HL-60 (cell line): ENCODE data around the gene PIK3R4.

Experiments used
- DNase-seq, 2 experiments: peaks; one replicate each; pipeline ENCODE4 v3.0.0-alpha.2; 2010 to 2020; ENCODE audit warnings: low read depth in 1 of 2, low spot score in 1 of 2
- H3K27ac ChIP-seq: fragments of 250-450 bp; sonication (Bioruptor Pico); replicated peaks from 2 replicates; pipeline ENCODE4 v1.5.1; 2020; ENCODE audit warnings: mild to moderate bottlenecking, moderate library complexity
- H3K27me3 ChIP-seq: fragments of 250-450 bp; sonication (Bioruptor Pico); 2 replicates; pipeline ENCODE4 v1.5.1; 2021; ENCODE audit warnings: mild to moderate bottlenecking, moderate library complexity; ENCODE audit not compliant: insufficient read depth, poor library complexity, severe bottlenecking
- H3K4me3 ChIP-seq: replicated peaks from 2 replicates; pipeline ENCODE4 v1.5.1; 2011; ENCODE audit warnings: mild to moderate bottlenecking, control low read depth, low read length; ENCODE audit not compliant: insufficient read depth
- CTCF ChIP-seq: IDR thresholded peaks from one replicate; pipeline ENCODE4 v1.5.1; 2011; ENCODE audit warnings: low read length, control low read depth, inconsistent platforms; ENCODE audit not compliant: insufficient read depth
- GABPA ChIP-seq: IDR thresholded peaks from 2 replicates; pipeline ENCODE4 v1.6.1; 2012; ENCODE audit warnings: low read depth
- POLR2AphosphoS5 ChIP-seq: IDR thresholded peaks from 2 replicates; pipeline ENCODE4 v1.6.1; 2012; ENCODE audit warnings: low read depth
- REST ChIP-seq: IDR thresholded peaks from 2 replicates; pipeline ENCODE4 v1.6.1; 2012; ENCODE audit warnings: low read depth; ENCODE audit not compliant: insufficient replicate concordance
- SPI1 ChIP-seq: IDR thresholded peaks from 2 replicates; pipeline ENCODE4 v1.6.1; 2012; ENCODE audit warnings: low read depth, mild to moderate bottlenecking, borderline replicate concordance

Gene PIK3R4

GRCh38 chr3:130739848-130740247, 6.8 kb downstream of the PIK3R4 start:
- no peaks in the 10 kb centered on the region for H3K27me3 ChIP-seq
- no peak for DNase-seq
- TF ChIP-seq SPI1 (no peak), CTCF (no peak), REST (no peak), GABPA (no peak), POLR2AphosphoS5 (no peak)
- H3K27ac ChIP-seq, result no peak overlapping the region
- no peak overlapping the region for H3K4me3 ChIP-seq

DNA sequence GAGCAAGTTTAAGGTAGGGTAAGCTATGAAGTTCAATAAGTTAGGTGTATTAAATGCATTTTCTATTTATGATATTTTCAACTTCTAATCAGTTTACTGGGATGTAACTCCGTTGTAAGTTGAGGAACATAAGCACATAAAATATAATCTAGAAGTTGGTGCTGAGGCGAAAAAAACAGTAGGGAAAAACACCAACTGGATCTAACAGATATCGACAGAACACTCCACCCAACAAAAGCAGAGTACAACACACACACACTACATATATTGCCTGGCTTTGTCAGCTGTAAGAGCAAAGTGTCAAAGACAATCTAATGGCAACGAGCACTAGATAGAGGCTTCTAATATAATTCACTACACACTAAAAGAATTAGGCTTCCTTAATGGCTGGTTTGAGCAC, 8.4 kb downstream of the PIK3R4 start:
- DNase-seq, result no peak
- no peak overlapping the region for H3K27ac ChIP-seq
- TF ChIP-seq REST, result no peak
- TF ChIP-seq POLR2AphosphoS5, result no peak
- no peak for TF ChIP-seq GABPA
- TF ChIP-seq CTCF, result no peak
- no peak for TF ChIP-seq SPI1

DNA sequence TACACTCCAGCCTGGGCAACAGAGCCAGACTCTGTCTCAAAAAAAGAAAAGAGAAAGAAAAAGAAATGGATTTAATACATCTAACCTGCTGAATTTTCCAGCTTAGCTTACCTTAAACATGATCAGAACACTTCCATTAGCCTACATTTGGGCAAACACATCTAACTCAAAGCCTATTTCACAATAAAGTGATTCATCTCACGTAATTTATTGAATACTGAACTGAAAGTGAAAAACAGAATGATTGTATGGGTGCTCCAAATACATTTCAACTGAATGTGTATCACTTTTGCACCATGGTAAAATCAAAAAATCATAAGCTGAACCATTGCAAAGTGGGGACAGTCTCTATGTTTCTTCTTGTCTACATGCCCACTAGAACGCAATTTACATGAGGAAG, 9.0 kb downstream of the PIK3R4 start:
- Histone ChIP-seq H3K27me3 (no peaks in the 10 kb centered on the region), H3K4me3 (no peak overlapping the region), H3K27ac (no peak overlapping the region)
- peak in 1 of 2 experiments; percentile 24 for DNase-seq
- TF ChIP-seq REST (no peak), CTCF (no peak)

More for the DNA sequence above, 8.4 kb downstream of the PIK3R4 start:
- no peaks in the 10 kb centered on the region for H3K27me3 ChIP-seq
- H3K4me3 ChIP-seq, result no peak overlapping the region
